HG03095 (cell line): Measurements from ENCODE around the gene GP1BB.

Experiments
- ATAC-seq: cut with Tn5 transposase; IDR thresholded peaks from one replicate; pipeline ENCODE4 v1.9.1; 2021; ENCODE audit warnings: moderate library complexity; ENCODE audit not compliant: unreplicated experiment

The GP1BB gene

GRCh38 chr22:19713650-19714311 is 9.6 kb upstream of the GP1BB start:
- ATAC-seq, result no peak

DNA sequence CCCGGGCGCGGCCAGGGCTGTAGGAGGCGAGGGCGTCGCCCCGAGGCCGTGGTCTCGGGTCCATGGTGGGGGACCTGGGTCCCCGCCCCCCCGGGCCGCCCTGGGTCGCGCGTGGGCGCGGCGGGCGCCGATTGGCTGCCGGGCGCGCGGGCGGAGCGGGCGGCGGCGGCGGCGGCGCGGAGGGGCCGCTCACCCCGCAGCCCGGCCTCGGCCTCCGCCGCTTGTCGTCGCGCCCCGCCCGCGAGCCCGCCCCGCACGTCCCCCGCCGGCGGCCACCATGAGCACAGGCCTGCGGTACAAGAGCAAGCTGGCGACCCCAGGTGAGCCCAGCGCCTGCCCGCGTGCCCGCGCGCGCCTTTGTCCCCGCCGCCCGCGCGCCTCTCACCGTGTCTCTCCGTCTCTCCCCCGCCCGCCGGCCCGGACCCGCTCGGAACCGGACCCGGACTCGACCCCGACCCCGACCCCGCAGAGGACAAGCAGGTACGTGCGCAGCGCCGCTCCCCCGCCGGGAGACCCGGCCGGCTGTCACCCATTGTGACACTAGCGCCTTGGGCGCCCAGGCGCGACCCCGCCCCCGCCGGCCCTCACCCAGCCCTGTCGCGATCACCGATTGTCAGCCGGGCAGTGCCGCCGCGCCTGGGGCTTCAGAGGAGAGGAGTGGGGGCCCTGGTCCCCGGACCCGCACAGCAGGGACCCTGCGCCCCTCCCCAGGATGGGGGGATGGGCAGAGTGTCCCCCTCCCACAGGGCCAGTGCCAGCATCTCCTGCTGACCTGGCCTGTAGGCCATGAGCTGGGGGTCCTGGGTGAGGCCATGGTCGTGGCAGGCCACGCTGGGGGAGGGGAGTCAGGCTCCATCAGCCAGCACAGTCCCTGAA is 8.8 kb upstream of the GP1BB start, which contains the start of gene SEPTIN5:
Gene SEPTIN5, plus strand, starts transcription at position 192 of the 876 bp plus-strand sequence. Its CDS starts 86 bp downstream, at position 278.
- ATAC-seq, result no peak

GRCh38 chr22:19715188-19715930 is 8.0 kb upstream of the GP1BB start:
- no peak for ATAC-seq

- ATAC-seq, result no peak
Observed at GRCh38 chr22:19716041-19716828, 7.1 kb upstream of the GP1BB start.

DNA sequence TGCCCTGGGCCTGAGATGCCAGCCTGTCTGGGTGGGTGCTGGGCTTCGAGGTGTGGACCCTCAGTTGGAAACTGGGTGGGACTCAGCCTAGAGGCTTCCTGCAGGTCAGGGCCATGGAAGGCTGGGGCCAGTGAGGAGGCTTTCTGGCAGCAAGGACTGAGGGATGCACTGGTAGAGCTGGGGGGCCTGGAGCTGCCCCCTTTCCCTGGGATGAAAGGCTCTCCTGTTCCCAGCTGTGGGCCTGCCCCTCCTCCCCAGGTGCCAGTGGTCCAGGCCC is 6.6 kb upstream of the GP1BB start:
- no peak for ATAC-seq

GRCh38 chr22:19717181-19717580 is 6.2 kb upstream of the GP1BB start:
- ATAC-seq, result no peak

DNA sequence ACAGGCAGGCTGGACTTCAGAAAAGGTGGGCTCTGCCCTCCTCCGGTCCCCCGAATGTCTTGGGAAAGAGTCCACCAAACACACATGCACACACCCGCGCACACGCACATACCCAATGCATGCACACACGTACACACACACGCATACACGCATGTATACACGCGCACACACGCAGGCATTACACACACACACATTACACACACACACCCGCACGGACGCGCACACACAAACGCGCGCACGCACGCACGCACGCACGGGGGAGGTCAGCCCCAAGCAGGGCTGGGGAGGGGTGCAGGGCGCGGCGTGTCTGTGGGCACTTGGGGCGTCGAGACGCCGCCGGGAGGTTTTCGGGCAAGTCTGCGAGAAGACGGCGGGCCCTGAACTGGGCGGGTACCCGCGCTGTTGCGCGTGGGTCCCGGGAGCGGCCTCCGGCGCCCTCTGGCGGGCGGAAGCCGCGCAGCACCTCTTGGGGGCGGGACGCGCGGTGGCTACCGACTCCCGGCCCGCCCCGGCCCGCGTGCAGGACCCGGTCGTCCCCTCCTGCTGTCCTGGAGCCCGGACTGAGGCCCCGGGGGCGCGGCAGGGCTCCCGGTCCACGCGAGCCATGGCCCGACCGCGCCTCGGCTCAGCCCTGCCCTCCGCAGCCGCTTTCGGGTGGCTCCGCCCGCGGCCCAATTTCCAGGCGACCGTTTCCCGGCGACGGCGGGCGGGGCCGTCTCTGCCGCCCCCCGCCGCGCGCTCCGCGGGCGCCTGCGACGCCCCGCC is 5.5 kb upstream of the GP1BB start:
- no peak for ATAC-seq

- no peak for ATAC-seq
Observed at GRCh38 chr22:19718456-19719049, 4.8 kb upstream of the GP1BB start.

DNA sequence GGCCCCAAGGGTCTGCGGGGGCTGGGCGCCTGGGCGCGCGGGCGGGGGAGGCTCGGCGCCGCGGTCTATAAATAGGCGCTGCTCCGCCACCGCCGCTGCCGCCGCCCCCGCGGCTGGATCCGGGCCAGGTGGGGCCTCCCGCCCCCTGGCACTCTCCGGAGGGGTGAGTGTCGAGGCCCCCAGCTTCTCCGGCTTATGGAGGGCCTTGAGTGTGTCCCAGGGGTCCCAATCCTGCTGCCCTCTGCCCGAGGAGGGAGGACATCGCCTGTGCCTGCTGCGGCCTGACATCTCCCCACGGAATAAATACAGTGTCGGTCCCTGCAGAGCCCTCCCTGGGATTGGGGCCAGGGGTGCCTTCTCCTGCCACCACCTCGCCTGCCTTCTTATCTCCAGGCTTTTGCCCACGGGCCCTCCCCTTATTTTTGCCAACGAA is 4.3 kb upstream of the GP1BB start:
- no peak for ATAC-seq

DNA sequence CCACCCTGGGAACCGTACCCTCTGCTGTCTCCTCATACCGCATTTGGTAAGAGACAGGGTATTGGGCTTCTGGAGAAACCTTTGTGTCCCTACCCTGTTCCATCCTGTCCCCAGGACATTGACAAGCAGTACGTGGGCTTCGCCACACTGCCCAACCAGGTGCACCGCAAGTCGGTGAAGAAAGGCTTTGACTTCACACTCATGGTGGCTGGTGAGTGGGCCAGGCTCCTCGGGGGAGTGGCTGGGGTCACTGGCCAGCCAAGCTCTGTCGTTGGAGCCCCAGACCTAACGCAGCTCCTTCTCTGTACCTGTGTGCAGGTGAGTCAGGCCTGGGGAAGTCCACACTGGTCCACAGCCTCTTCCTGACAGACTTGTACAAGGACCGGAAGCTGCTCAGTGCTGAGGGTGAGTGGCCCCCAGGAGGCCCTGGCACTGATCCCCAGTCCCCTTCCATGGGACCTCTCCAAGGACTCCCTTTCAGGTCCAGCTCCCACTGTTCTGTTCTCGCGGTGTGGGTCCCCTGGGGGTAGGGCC is 3.8 kb upstream of the GP1BB start:
- no peak for ATAC-seq

DNA sequence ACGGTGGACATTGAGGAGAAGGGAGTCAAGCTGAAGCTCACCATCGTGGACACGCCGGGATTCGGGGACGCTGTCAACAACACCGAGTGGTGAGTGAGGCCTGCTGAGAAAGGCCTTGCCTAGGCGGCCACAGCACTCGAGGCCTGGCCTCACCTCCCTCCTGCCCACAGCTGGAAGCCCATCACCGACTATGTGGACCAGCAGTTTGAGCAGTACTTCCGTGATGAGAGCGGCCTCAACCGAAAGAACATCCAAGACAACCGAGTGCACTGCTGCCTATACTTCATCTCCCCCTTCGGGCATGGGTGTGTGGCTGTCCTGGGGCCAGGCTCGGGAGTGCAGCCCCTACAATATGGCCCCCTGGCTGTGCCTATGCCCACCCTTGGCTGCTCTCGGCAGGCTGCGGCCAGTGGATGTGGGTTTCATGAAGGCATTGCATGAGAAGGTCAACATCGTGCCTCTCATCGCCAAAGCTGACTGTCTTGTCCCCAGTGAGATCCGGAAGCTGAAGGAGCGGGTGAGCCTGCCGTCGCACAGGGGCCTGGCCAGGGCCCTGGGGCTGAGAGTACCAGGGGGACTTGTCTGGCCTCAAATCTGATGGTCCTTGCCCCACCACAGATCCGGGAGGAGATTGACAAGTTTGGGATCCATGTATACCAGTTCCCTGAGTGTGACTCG is 3.0 kb upstream of the GP1BB start:
- ATAC-seq, result no peak

- no peak for ATAC-seq
Observed at GRCh38 chr22:19720999-19721329, 2.4 kb upstream of the GP1BB start.

- ATAC-seq, result no peak
Observed at GRCh38 chr22:19721330-19722177, 1.8 kb upstream of the GP1BB start.

DNA sequence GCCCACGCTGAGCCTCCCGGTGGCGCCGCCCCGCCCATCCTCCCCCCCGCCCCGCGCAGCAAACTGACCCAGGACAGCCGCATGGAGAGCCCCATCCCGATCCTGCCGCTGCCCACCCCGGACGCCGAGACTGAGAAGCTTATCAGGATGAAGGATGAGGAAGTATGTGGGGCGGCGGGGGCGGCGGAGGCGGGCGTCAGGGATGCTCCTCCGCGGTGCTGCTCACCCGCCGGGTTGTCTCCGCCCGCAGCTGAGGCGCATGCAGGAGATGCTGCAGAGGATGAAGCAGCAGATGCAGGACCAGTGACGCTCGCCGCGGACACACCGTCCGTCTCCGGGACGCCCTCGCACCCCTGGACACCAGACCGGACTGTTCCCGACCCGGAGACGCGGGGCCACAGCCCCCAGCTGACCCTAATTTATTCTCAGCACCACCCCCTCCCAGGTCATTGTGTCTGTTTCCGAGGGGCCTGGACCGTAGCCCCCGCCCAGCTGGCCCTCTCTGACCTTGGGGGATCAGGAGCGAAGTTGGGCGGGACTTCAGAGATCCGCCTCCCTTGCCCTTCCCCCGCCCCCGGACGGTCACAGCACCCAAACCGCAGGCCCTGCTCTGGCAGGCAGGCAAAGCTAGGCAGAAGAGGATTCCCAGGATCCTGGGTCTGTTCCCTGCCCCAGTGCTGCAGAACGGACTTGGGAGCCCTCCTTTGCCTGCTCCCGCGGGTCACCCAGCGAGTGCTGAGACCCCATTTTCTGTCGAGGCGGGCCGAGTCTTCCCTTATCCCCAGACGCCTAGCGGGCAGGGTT is 959 bp upstream of the GP1BB start:
- no peak for ATAC-seq

DNA sequence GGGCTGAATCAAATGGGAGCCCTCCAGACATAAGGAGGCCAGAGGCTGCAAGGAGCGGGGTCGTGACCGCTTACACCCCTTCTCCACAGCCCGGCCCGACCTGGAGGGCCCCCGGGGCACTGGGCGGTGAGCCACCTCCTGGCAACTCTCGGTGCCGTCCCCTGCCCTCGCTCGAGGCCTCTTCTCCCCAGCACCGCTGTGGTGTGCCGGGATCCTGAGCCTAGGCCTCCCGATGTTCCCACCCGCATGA is 432 bp upstream of the GP1BB start:
- no peak for ATAC-seq

- no peak for ATAC-seq
Observed at GRCh38 chr22:19723983-19724827, 866 bp downstream of the GP1BB start.
